Activated CD4-positive, alpha-beta memory T cell treated with anti-CD3 and anti-CD28 coated beads for 36 hours (primary cell): Measurements from ENCODE around the gene SLC4A1AP. TPM values are rescaled to one million over a fixed set of nuclear protein-coding genes. Genes with fewer than 3 reads are reported as not detected.

Experiments used
- CTCF ChIA-PET: fragments of 350-600 bp; sonication (Branson Sonifier 250); formaldehyde crosslinking; loops from one replicate; lab custom pipeline; 2021; ENCODE audit warnings: antibody characterized with exemption, inconsistent platforms; lab: Charles Lee
- POLR2A ChIA-PET: fragments of 350-600 bp; sonication (Branson Sonifier 250); formaldehyde crosslinking; loops from one replicate; lab custom pipeline; 2021; ENCODE audit warnings: antibody characterized with exemption; lab: Charles Lee
- DNase-seq: peaks from one replicate; pipeline ENCODE4 v3.0.0-alpha.2; 2020
- H3K27ac Mint-ChIP-seq: one replicate; pipeline ENCODE4 v1.8.0; 2021; ENCODE audit warnings: mixed read lengths
- H3K27me3 Mint-ChIP-seq: one replicate; pipeline ENCODE4 v1.8.0; 2021; ENCODE audit warnings: mixed read lengths
- H3K36me3 Mint-ChIP-seq: one replicate; pipeline ENCODE4 v1.8.0; 2021; ENCODE audit warnings: mixed read lengths
- H3K4me1 Mint-ChIP-seq: one replicate; pipeline ENCODE4 v1.8.0; 2021; ENCODE audit warnings: low read depth, mixed read lengths
- H3K4me3 Mint-ChIP-seq: one replicate; pipeline ENCODE4 v1.8.0; 2021; ENCODE audit warnings: mild to moderate bottlenecking, mixed read lengths
- H3K9me3 Mint-ChIP-seq: one replicate; pipeline ENCODE4 v1.8.0; 2021; ENCODE audit warnings: mixed read lengths
- intact Hi-C: fragments of 100-400 bp; cut with micrococcal nuclease; formaldehyde crosslinking; loops from one replicate; pipeline ENCODE4 v1.15.1; 2023
- total RNA-seq, 2 experiments: library from RNA; stranded (reverse); gene quantifications; one replicate each; pipeline ENCODE4 v1.2.3, GENCODE V29; 2021

Gene SLC4A1AP
- total RNA-seq, 2 experiments from 2014 or later = 26.5 TPM

GRCh38 chr2:27652790-27653189, 10.9 kb upstream of the SLC4A1AP start:
- Mint-ChIP-seq H3K36me3 (peaks cover 56% of the 10 kb centered on the region), H3K9me3 (no peaks in the 10 kb centered on the region), H3K27me3 (no peaks in the 10 kb centered on the region), H3K4me1 (peaks cover 30% of the 10 kb centered on the region), H3K27ac (peak overlapping the region; percentile 23), H3K4me3 (no peak overlapping the region)
- ChIA-PET CTCF (interaction anchor here (4.5 kb wide), 1 partner anchor 30 kb away, joined by 22 read pairs; no protein-coding TSS in a partner anchor), POLR2A (interaction anchor here (0.9 to 1.0 kb wide), 2 partner anchors 14 to 30 kb away, joined by 3 to 4 read pairs; no protein-coding TSS in a partner anchor)
- intact Hi-C loops = loop anchor here (1.0 kb wide), 1 partner anchor 14 kb away; no protein-coding TSS in a partner anchor
- DNase-seq = no peak

GRCh38 chr2:27653397-27653796, 10.3 kb upstream of the SLC4A1AP start:
- H3K27ac Mint-ChIP-seq = peak overlapping the region; percentile 23
- POLR2A ChIA-PET = interaction anchor here (1.0 kb wide), 1 partner anchor 30 kb away, joined by 3 read pairs; no protein-coding TSS in a partner anchor
- H3K4me3 Mint-ChIP-seq = no peak overlapping the region
- CTCF ChIA-PET = interaction anchor here (4.5 kb wide), 1 partner anchor 30 kb away, joined by 22 read pairs; no protein-coding TSS in a partner anchor
- intact Hi-C loops = loop anchor here (1.0 kb wide), 1 partner anchor 15 kb away; no protein-coding TSS in a partner anchor
- no peaks in the 10 kb centered on the region for H3K27me3 Mint-ChIP-seq
- DNase-seq = no peak
- H3K4me1 Mint-ChIP-seq = peaks cover 30% of the 10 kb centered on the region
- H3K9me3 Mint-ChIP-seq = no peaks in the 10 kb centered on the region
- peaks cover 54% of the 10 kb centered on the region for H3K36me3 Mint-ChIP-seq

GRCh38 chr2:27655155-27655951, 8.3 kb upstream of the SLC4A1AP start:
- no peak overlapping the region for H3K4me3 Mint-ChIP-seq
- peak overlapping the region; percentile 38 for H3K27ac Mint-ChIP-seq
- H3K27me3 Mint-ChIP-seq = no peaks in the 10 kb centered on the region
- peaks cover 35% of the 10 kb centered on the region for H3K4me1 Mint-ChIP-seq
- H3K9me3 Mint-ChIP-seq = no peaks in the 10 kb centered on the region
- H3K36me3 Mint-ChIP-seq = peaks cover 56% of the 10 kb centered on the region
- POLR2A ChIA-PET = interaction anchor here (0.5 to 0.9 kb wide), 2 partner anchors 8 to 10 kb away, joined by 3 to 4 read pairs; partner anchors contain the start of genes SLC4A1AP and SUPT7L
- no peak for DNase-seq
- CTCF ChIA-PET = interaction anchor here (1.2 kb wide), 1 partner anchor 8 kb away, joined by 3 read pairs; the partner anchor contains the start of genes SLC4A1AP and SUPT7L
- intact Hi-C loops = no loop called here

- ChIA-PET POLR2A (no interaction called here), CTCF (no interaction called here)
- H3K9me3 Mint-ChIP-seq = no peaks in the 10 kb centered on the region
- peaks cover 44% of the 10 kb centered on the region for H3K4me1 Mint-ChIP-seq
- H3K27me3 Mint-ChIP-seq = no peaks in the 10 kb centered on the region
- peak overlapping the region; percentile 99 for H3K4me3 Mint-ChIP-seq
- intact Hi-C loops = loop anchor here (10.0 kb wide), 1 partner anchor 77 kb away; the partner anchor contains the start of gene ZNF512
- H3K27ac Mint-ChIP-seq = no peak overlapping the region
- DNase-seq = no peak
- H3K36me3 Mint-ChIP-seq = peaks cover 33% of the 10 kb centered on the region
These were observed 2.3 kb upstream of the SLC4A1AP start for GRCh38 chr2:27661371-27661770.

- Mint-ChIP-seq H3K4me3 (peak overlapping the region; percentile 99), H3K27me3 (no peaks in the 10 kb centered on the region), H3K36me3 (peaks cover 36% of the 10 kb centered on the region), H3K4me1 (peaks cover 50% of the 10 kb centered on the region), H3K27ac (peak overlapping the region; percentile 100), H3K9me3 (no peaks in the 10 kb centered on the region)
- intact Hi-C loops = loop anchor here (10.0 kb wide), 1 partner anchor 79 kb away; the partner anchor contains the start of gene ZNF512
- DNase-seq = no peak
- POLR2A ChIA-PET = interaction anchor here (0.6 to 3.5 kb wide), 4 partner anchors 17 to 255 kb away, joined by 3 to 21 read pairs (median 5); partner anchors contain the start of genes CCDC121, GPN1 and PPM1G
- CTCF ChIA-PET = interaction anchor here (1.5 to 4.6 kb wide), 2 partner anchors 18 to 35 kb away, joined by 3 to 45 read pairs; partner anchors contain the start of genes CCDC121 and GPN1
These were observed 475 bp downstream of the SLC4A1AP start for GRCh38 chr2:27664154-27664574.

GRCh38 chr2:27664622-27665363, 1.1 kb downstream of the SLC4A1AP start:
- CTCF ChIA-PET = interaction anchor here (1.5 to 4.6 kb wide), 2 partner anchors 18 to 36 kb away, joined by 3 to 45 read pairs; partner anchors contain the start of genes CCDC121 and GPN1
- peak overlapping the region; percentile 99 for H3K4me3 Mint-ChIP-seq
- POLR2A ChIA-PET = interaction anchor here (0.6 to 3.5 kb wide), 3 partner anchors 10 to 36 kb away, joined by 4 to 21 read pairs (median 6); partner anchors contain the start of genes CCDC121 and GPN1
- peaks cover 46% of the 10 kb centered on the region for H3K4me1 Mint-ChIP-seq
- H3K36me3 Mint-ChIP-seq = peaks cover 32% of the 10 kb centered on the region
- DNase-seq = no peak
- H3K27me3 Mint-ChIP-seq = no peaks in the 10 kb centered on the region
- H3K9me3 Mint-ChIP-seq = no peaks in the 10 kb centered on the region
- H3K27ac Mint-ChIP-seq = peak overlapping the region; percentile 100
- intact Hi-C loops = loop anchor here (10.0 kb wide), 1 partner anchor 80 kb away; the partner anchor contains the start of gene ZNF512

GRCh38 chr2:27667446-27667845, 3.8 kb downstream of the SLC4A1AP start:
- POLR2A ChIA-PET = no interaction called here
- H3K36me3 Mint-ChIP-seq = peaks cover 25% of the 10 kb centered on the region
- intact Hi-C loops = loop anchor here (10.0 kb wide), 1 partner anchor 83 kb away; the partner anchor contains the start of gene ZNF512
- no peak for DNase-seq
- H3K27me3 Mint-ChIP-seq = no peaks in the 10 kb centered on the region
- peaks cover 39% of the 10 kb centered on the region for H3K4me1 Mint-ChIP-seq
- CTCF ChIA-PET = interaction anchor here (1.9 to 4.6 kb wide), 2 partner anchors 15 to 16 kb away, joined by 10 to 45 read pairs; no protein-coding TSS in a partner anchor
- H3K9me3 Mint-ChIP-seq = no peaks in the 10 kb centered on the region
- no peak overlapping the region for H3K4me3 Mint-ChIP-seq
- no peak overlapping the region for H3K27ac Mint-ChIP-seq

- peak overlapping the region; percentile 33 for H3K27ac Mint-ChIP-seq
- intact Hi-C loops = no loop called here
- ChIA-PET CTCF (interaction anchor here (1.0 to 2.7 kb wide), 2 partner anchors 10 to 12 kb away, joined by 3 to 24 read pairs; no protein-coding TSS in a partner anchor), POLR2A (no interaction called here)
- DNase-seq = no peak
- H3K9me3 Mint-ChIP-seq = no peaks in the 10 kb centered on the region
- no peak overlapping the region for H3K4me3 Mint-ChIP-seq
- peaks cover 18% of the 10 kb centered on the region for H3K4me1 Mint-ChIP-seq
- no peaks in the 10 kb centered on the region for H3K27me3 Mint-ChIP-seq
- peaks cover 40% of the 10 kb centered on the region for H3K36me3 Mint-ChIP-seq
These were observed 7.5 kb downstream of the SLC4A1AP start for GRCh38 chr2:27671235-27671634.

- H3K36me3 Mint-ChIP-seq = peaks cover 33% of the 10 kb centered on the region
- no peaks in the 10 kb centered on the region for H3K27me3 Mint-ChIP-seq
- no peak for DNase-seq
- intact Hi-C loops = no loop called here
- ChIA-PET CTCF (interaction anchor here (2.7 kb wide), 1 partner anchor 11 kb away, joined by 24 read pairs; no protein-coding TSS in a partner anchor), POLR2A (no interaction called here)
- peaks cover 11% of the 10 kb centered on the region for H3K4me1 Mint-ChIP-seq
- no peak overlapping the region for H3K4me3 Mint-ChIP-seq
- no peak overlapping the region for H3K27ac Mint-ChIP-seq
- H3K9me3 Mint-ChIP-seq = no peaks in the 10 kb centered on the region
These were observed 9.2 kb downstream of the SLC4A1AP start for GRCh38 chr2:27672723-27673486.

GRCh38 chr2:27680571-27680970, 16.9 kb downstream of the SLC4A1AP start:
- intact Hi-C loops = loop anchor here (10.0 kb wide), 2 partner anchors 276 to 466 kb away; partner anchors contain the start of genes ATRAID, CAD, PPM1G and SLC5A6
- peaks cover 27% of the 10 kb centered on the region for H3K36me3 Mint-ChIP-seq
- ChIA-PET POLR2A (interaction anchor here (4.0 kb wide), 1 partner anchor 16 kb away, joined by 21 read pairs; the partner anchor contains the start of genes SLC4A1AP and SUPT7L), CTCF (interaction anchor here (0.5 to 4.0 kb wide), 2 partner anchors 250 to 418 kb away, joined by 6 to 53 read pairs; partner anchors contain the start of genes NRBP1 and SLC30A3)
- no peaks in the 10 kb centered on the region for H3K9me3 Mint-ChIP-seq
- H3K27me3 Mint-ChIP-seq = no peaks in the 10 kb centered on the region
- H3K27ac Mint-ChIP-seq = no peak overlapping the region
- no peak overlapping the region for H3K4me3 Mint-ChIP-seq
- peaks cover 41% of the 10 kb centered on the region for H3K4me1 Mint-ChIP-seq
- DNase-seq = no peak
